Loucy (cell line): Measurements from ENCODE around the gene BBOF1.
"Not testable (repeated sequence)": the region's sequence is repeated elsewhere in the genome, so short reads cannot be mapped to it uniquely, and the experiment has no call there.

Source experiments
- EZH2phosphoT487 ChIP-seq: fragments of 200-600 bp; IDR thresholded peaks from 2 replicates; pipeline ENCODE4 v1.6.1; 2018; ENCODE audit warnings: antibody characterized with exemption, mild to moderate bottlenecking, moderate library complexity, borderline replicate concordance
- TF ChIP-seq, protein P1 (sequence below): fragments of 200-600 bp; sonication (generic); conservative IDR thresholded peaks from 2 replicates; pipeline ENCODE4 v1.5.1; 2014; ENCODE audit warnings: mild to moderate bottlenecking, antibody characterized with exemption, low read length

- TF ChIP-seq, protein P1, sequence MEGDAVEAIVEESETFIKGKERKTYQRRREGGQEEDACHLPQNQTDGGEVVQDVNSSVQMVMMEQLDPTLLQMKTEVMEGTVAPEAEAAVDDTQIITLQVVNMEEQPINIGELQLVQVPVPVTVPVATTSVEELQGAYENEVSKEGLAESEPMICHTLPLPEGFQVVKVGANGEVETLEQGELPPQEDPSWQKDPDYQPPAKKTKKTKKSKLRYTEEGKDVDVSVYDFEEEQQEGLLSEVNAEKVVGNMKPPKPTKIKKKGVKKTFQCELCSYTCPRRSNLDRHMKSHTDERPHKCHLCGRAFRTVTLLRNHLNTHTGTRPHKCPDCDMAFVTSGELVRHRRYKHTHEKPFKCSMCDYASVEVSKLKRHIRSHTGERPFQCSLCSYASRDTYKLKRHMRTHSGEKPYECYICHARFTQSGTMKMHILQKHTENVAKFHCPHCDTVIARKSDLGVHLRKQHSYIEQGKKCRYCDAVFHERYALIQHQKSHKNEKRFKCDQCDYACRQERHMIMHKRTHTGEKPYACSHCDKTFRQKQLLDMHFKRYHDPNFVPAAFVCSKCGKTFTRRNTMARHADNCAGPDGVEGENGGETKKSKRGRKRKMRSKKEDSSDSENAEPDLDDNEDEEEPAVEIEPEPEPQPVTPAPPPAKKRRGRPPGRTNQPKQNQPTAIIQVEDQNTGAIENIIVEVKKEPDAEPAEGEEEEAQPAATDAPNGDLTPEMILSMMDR: not testable (repeated sequence)
- TF ChIP-seq EZH2phosphoT487: not testable (repeated sequence)
Observed at GRCh38 chr14:74005664-74006063, 13.5 kb upstream of the BBOF1 start.
